Measurements from ENCODE around the gene FDPS.

DNA sequence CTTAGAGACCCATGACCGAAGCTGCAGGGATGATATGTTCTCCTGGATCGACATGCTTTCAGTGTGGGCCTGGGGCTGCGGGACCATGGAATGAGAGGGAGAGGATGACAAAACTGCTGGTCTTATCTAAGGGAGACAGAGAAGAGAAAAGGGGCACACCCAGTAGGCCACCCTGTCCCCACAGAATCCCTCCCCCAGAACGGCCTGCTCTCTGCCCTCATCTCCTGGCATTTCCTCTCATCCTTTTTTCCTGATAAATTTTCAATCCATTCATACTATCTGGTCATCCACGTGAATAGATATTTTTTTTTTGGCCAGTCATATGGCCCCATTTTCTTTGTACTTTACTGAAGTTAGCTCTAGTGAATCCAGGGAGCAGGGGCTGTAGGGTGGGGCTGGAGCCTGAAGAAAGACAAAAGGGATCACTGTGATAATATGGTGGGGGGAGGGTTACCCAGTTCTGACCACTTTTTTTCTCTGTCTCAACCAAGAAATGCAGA lies 7.3 kb upstream of the FDPS start, which contains the start of gene PKLR:
- TF ChIP-seq ZNF510 (tag by site-specific recombination; IDR thresholded peaks at IDR 0.05; ENCODE audit: insufficient replicate concordance) (no peak), ZNF223 (tag by site-specific recombination; IDR thresholded peaks at IDR 0.05) (no peak), ZNF660 (tag by site-specific recombination; IDR thresholded peaks at IDR 0.05) (no peak), ZEB2 (tag by site-specific recombination; IDR thresholded peaks at IDR 0.05) (no peak), HOXA7 (CRISPR knock-in tag; IDR thresholded peaks at IDR 0.05; ENCODE audit: borderline replicate concordance) (no peak), GLI4 (tag by site-specific recombination; IDR thresholded peaks at IDR 0.05) (no peak)
- TF ChIP-seq, protein P1, sequence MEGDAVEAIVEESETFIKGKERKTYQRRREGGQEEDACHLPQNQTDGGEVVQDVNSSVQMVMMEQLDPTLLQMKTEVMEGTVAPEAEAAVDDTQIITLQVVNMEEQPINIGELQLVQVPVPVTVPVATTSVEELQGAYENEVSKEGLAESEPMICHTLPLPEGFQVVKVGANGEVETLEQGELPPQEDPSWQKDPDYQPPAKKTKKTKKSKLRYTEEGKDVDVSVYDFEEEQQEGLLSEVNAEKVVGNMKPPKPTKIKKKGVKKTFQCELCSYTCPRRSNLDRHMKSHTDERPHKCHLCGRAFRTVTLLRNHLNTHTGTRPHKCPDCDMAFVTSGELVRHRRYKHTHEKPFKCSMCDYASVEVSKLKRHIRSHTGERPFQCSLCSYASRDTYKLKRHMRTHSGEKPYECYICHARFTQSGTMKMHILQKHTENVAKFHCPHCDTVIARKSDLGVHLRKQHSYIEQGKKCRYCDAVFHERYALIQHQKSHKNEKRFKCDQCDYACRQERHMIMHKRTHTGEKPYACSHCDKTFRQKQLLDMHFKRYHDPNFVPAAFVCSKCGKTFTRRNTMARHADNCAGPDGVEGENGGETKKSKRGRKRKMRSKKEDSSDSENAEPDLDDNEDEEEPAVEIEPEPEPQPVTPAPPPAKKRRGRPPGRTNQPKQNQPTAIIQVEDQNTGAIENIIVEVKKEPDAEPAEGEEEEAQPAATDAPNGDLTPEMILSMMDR (tag by site-specific recombination; IDR thresholded peaks at IDR 0.05), result no peak
- TF ChIP-seq, protein P2, sequence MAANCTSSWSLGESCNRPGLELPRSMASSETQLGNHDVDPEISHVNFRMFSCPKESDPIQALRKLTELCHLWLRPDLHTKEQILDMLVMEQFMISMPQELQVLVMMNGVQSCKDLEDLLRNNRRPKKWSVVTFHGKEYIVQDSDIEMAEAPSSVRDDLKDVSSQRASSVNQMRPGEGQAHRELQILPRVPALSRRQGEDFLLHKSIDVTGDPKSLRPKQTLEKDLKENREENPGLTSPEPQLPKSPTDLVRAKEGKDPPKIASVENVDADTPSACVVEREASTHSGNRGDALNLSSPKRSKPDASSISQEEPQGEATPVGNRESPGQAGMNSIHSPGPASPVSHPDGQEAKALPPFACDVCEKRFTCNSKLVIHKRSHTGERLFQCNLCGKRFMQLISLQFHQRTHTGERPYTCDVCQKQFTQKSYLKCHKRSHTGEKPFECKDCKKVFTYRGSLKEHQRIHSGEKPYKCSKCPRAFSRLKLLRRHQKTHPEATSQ (tag by site-specific recombination; IDR thresholded peaks at IDR 0.05), result no peak
- TF ChIP-seq, protein P3, sequence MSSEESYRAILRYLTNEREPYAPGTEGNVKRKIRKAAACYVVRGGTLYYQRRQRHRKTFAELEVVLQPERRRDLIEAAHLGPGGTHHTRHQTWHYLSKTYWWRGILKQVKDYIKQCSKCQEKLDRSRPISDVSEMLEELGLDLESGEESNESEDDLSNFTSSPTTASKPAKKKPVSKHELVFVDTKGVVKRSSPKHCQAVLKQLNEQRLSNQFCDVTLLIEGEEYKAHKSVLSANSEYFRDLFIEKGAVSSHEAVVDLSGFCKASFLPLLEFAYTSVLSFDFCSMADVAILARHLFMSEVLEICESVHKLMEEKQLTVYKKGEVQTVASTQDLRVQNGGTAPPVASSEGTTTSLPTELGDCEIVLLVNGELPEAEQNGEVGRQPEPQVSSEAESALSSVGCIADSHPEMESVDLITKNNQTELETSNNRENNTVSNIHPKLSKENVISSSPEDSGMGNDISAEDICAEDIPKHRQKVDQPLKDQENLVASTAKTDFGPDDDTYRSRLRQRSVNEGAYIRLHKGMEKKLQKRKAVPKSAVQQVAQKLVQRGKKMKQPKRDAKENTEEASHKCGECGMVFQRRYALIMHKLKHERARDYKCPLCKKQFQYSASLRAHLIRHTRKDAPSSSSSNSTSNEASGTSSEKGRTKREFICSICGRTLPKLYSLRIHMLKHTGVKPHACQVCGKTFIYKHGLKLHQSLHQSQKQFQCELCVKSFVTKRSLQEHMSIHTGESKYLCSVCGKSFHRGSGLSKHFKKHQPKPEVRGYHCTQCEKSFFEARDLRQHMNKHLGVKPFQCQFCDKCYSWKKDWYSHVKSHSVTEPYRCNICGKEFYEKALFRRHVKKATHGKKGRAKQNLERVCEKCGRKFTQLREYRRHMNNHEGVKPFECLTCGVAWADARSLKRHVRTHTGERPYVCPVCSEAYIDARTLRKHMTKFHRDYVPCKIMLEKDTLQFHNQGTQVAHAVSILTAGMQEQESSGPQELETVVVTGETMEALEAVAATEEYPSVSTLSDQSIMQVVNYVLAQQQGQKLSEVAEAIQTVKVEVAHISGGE (tag by site-specific recombination; conservative IDR thresholded peaks at IDR 0.05; ENCODE audit: low read depth), result no peak

Measured in HEK293 (cell line).